ENCODE results near the gene TLNRD1.

DNA sequence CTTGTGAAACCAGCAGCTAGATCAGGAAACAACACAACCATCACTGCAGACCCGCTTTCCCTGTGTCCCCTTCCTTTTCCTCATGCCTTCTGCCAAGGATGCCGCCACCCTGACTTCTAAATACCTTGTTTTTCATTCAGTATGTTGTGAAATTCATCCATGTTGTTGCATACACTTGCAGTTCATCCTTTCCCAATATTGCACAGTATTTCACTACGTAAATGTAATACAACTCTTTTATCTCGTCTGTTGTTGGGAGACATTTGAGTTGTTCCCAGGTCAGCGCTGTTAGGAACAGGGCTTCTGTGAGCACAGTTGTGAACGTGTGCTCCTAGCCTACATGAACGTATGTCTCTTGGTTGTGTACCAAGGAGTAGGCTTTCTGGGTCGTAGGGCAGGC, 24.2 kb downstream of the TLNRD1 start:
- TF ChIP-seq POLR2A (IDR thresholded peaks at IDR 0.05) = no peak
- TF ChIP-seq, protein P1, sequence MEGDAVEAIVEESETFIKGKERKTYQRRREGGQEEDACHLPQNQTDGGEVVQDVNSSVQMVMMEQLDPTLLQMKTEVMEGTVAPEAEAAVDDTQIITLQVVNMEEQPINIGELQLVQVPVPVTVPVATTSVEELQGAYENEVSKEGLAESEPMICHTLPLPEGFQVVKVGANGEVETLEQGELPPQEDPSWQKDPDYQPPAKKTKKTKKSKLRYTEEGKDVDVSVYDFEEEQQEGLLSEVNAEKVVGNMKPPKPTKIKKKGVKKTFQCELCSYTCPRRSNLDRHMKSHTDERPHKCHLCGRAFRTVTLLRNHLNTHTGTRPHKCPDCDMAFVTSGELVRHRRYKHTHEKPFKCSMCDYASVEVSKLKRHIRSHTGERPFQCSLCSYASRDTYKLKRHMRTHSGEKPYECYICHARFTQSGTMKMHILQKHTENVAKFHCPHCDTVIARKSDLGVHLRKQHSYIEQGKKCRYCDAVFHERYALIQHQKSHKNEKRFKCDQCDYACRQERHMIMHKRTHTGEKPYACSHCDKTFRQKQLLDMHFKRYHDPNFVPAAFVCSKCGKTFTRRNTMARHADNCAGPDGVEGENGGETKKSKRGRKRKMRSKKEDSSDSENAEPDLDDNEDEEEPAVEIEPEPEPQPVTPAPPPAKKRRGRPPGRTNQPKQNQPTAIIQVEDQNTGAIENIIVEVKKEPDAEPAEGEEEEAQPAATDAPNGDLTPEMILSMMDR (IDR thresholded peaks at IDR 0.05) = no peak

Data from gastroesophageal sphincter (tissue), 3 donors.